C4-2B (cell line): Measurements from ENCODE around the gene IL16.

ENCODE experiments used
- ZFX ChIP-seq: fragments of 450-650 bp; IDR thresholded peaks from 2 replicates; pipeline ENCODE4 v1.6.1; 2017
- TF ChIP-seq, protein P1 (sequence below): fragments of 450-650 bp; conservative IDR thresholded peaks from 2 replicates; pipeline ENCODE4 v1.5.1; 2017; ENCODE audit warnings: mild to moderate bottlenecking

DNA sequence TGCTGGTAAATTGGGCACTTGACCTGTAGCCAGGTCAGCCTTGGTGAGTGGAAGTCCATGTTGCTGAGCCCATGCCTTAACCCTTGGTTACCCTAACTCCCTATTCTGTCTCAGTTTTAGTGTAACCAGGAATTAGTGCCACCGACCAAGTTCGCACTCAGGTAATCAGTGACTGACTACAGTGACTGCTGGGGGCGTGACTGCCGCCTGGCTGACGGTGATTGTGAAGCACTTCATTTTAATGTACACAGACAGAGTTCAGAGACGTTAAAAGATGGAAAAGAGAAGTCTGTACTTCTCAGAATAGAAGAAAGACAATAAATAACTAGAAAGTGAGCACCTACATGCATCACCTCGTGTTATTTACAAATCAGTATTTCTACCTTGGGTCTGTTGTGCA is 45.3 kb upstream of the IL16 start:
- TF ChIP-seq, protein P1, sequence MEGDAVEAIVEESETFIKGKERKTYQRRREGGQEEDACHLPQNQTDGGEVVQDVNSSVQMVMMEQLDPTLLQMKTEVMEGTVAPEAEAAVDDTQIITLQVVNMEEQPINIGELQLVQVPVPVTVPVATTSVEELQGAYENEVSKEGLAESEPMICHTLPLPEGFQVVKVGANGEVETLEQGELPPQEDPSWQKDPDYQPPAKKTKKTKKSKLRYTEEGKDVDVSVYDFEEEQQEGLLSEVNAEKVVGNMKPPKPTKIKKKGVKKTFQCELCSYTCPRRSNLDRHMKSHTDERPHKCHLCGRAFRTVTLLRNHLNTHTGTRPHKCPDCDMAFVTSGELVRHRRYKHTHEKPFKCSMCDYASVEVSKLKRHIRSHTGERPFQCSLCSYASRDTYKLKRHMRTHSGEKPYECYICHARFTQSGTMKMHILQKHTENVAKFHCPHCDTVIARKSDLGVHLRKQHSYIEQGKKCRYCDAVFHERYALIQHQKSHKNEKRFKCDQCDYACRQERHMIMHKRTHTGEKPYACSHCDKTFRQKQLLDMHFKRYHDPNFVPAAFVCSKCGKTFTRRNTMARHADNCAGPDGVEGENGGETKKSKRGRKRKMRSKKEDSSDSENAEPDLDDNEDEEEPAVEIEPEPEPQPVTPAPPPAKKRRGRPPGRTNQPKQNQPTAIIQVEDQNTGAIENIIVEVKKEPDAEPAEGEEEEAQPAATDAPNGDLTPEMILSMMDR, result no peak
- TF ChIP-seq ZFX, result no peak
